ENCODE data around the gene UTP15. TPM values are rescaled to one million over a fixed set of nuclear protein-coding genes. Genes with fewer than 3 reads are reported as not detected.

Gene UTP15
- total RNA-seq, 1 donor from 2014 or later: 13.7 TPM

DNA sequence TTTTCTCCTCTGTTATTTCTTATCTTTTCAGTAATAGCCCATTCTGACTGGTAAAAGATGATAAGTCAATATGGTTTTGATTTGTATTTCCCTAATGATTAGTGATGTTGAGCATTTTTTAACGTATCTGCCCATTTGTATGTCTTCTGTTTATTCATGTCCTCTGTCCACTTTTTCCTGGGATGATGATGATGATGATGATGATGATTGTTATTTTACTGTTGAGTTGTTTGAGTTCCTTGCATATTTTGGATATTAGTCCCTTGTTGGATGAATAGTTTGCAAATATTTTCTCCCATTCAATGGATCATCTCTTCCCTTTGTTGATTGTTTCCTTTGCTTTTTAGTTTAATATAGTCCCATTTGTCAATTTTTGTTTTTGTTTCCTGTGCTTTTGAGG, 27.0 kb downstream of the UTP15 start:
- TF ChIP-seq, protein P1, sequence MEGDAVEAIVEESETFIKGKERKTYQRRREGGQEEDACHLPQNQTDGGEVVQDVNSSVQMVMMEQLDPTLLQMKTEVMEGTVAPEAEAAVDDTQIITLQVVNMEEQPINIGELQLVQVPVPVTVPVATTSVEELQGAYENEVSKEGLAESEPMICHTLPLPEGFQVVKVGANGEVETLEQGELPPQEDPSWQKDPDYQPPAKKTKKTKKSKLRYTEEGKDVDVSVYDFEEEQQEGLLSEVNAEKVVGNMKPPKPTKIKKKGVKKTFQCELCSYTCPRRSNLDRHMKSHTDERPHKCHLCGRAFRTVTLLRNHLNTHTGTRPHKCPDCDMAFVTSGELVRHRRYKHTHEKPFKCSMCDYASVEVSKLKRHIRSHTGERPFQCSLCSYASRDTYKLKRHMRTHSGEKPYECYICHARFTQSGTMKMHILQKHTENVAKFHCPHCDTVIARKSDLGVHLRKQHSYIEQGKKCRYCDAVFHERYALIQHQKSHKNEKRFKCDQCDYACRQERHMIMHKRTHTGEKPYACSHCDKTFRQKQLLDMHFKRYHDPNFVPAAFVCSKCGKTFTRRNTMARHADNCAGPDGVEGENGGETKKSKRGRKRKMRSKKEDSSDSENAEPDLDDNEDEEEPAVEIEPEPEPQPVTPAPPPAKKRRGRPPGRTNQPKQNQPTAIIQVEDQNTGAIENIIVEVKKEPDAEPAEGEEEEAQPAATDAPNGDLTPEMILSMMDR (conservative IDR thresholded peaks at IDR 0.05; ENCODE audit: low read depth, low read length): no peak
- no peak overlapping the region for H3K4me3 ChIP-seq (ENCODE audit: low read depth, low read length)
- DNase-seq (ENCODE audit: low read depth): no peak

DNA sequence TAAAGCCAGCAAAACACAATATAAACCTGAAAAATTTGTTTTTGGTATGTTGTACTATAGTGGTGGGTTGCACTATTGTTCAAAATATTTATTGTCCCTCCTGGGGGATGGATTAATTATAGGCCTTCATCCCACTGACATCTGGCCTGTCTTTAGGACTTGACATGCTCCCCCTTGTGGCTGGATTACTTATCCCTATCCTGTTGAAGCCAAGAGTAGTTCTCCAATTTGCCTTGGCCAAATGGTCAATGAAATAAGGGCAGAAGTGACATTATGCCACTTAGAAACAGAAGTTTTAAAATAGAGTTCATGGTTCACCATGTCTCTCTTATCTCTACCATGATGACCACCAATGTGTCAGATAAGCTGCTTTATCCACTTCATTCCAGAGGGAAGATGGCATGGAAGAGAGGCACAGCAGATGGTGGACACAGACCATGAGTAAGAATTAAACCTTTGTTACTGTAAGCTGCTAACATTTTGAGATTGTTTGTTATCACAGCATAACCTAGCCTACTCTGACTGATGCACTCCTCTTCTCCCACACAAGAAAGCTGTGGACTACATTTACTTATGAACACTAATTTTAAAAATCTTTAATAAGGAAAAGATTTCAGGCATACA, 31.3 kb downstream of the UTP15 start:
- TF ChIP-seq, protein P1 (conservative IDR thresholded peaks at IDR 0.05; ENCODE audit: low read depth, low read length): peak; percentile 84

DNA sequence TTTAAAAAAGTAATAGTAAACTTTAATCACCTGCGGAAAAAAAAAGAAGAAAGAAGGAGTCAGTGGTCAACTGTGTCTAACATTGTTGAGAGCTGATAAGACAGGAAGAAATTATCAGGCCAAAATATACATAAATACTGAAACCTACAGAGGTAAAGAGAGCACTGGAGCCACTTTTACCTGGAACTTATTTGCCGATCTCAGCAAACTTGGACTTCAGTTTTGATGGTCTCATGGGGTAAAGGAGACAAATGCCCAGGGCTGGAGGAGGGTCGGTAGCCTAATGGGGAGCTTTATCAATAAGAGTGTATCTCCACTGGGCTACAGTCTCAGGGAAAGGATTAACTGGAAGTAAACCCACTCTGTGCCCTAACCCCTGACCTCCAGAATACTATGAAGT, 33.8 kb downstream of the UTP15 start:
- no peak for DNase-seq (ENCODE audit: low read depth)
- TF ChIP-seq, protein P1 (conservative IDR thresholded peaks at IDR 0.05; ENCODE audit: low read depth, low read length): no peak
- H3K4me3 ChIP-seq (ENCODE audit: low read depth, low read length): no peak overlapping the region

More for the DNA sequence above, 31.3 kb downstream of the UTP15 start:
- DNase-seq (ENCODE audit: low read depth): no peak
- H3K4me3 ChIP-seq (ENCODE audit: low read depth, low read length): no peak overlapping the region

DNA sequence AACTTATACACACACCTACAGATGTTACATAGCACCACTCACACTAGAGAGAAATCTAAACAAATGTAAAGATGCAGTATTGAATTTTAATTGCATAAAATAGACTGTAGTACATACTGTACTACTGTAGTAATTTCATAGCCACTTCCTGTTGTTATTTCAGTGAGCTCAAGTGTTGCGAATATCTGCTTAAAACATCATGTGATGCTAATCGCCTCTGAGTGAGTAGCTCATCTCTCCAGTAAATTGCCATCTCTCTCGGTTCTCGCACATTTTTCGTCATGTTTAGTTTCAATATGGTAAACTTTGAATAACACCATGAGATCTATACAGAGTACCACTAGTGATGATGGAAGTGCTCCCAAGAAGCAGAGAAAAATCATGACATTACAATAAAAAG, 38.5 kb downstream of the UTP15 start:
- TF ChIP-seq, protein P1 (conservative IDR thresholded peaks at IDR 0.05; ENCODE audit: low read depth, low read length): no peak
- no peak overlapping the region for H3K4me3 ChIP-seq (ENCODE audit: low read depth, low read length)
- DNase-seq (ENCODE audit: low read depth): no peak

DNA sequence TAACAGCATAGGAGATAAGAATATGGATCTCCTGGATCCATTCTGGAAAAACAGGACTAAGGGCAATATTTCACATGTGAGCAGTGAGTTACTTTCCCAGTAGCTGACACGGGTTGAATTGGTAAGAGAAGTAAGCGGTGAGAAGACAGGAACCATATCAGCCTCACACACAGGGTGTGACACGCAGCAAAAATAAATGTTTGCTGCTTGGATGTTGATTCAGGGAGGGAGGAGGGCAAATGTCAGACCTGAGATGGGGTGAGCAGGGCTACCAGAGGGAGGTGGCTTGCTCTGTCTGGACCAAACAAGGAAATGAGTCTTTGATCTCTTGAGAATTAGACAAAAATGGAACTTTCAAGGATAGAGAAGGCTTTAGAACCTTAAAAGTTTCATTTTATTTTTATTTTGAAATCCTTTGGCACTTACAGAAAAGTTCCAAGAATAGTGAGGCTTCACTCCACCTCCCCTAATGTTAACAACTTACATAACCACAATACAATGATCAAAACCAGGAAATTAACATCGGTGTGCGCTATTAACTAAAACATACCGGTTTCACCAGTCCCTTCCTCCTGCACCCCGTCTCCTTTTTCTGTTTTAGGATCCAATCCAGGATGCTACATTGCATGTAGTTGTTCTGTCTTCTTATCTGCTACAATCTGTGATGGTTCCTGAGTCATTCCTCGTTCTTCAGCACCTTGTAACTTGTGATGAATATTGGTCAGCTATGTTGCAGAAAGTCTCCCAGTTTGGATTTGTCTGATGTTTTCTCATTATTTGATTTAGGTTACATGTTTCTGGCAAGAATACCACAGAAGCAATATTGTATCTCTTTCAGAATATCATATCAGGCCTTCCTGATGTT, 39.9 kb downstream of the UTP15 start:
- H3K4me3 ChIP-seq (ENCODE audit: low read depth, low read length): no peak overlapping the region
- DNase-seq (ENCODE audit: low read depth): no peak
- TF ChIP-seq, protein P1 (conservative IDR thresholded peaks at IDR 0.05; ENCODE audit: low read depth, low read length): no peak

DNA sequence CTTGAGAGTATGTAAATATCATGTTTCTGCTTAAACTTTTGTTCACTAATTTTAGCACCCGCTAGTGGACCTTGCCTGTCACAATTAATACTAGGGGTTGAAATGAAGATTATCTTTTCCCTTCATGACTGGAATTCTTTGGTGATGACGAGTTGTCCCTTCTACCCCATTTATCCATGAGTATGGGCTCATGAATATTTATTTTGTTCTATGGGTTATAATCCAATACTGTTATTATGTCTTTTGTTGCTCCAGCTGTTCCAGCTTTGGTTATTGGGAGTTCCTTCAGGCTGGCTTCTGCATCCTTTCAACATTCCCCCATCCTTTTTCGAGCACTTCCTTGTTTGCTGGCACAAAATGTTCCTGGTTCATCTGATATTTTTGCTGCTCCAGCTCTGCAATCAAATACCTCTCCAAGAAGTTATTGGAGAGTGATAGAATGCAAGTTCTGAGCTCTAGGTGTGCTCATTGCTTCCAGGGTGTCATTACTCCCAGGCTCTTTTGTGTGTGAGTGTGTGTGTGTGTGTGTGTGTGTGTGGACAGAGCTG, 40.7 kb downstream of the UTP15 start:
- TF ChIP-seq, protein P1 (conservative IDR thresholded peaks at IDR 0.05; ENCODE audit: low read depth, low read length): no peak
- DNase-seq (ENCODE audit: low read depth): no peak
- no peak overlapping the region for H3K4me3 ChIP-seq (ENCODE audit: low read depth, low read length)
